GM21737 (cell line): ENCODE data around the gene ANAPC2.

ENCODE experiments used
- ATAC-seq: cut with Tn5 transposase; IDR thresholded peaks from one replicate; pipeline ENCODE4 v1.9.1; 2021; ENCODE audit warnings: mild to moderate bottlenecking, moderate library complexity; ENCODE audit not compliant: unreplicated experiment

Gene ANAPC2

GRCh38 chr9:137165250-137165836 is 23.0 kb downstream of the ANAPC2 start:
- ATAC-seq = no peak

GRCh38 chr9:137164370-137165249 is 23.8 kb downstream of the ANAPC2 start:
- ATAC-seq = no peak

GRCh38 chr9:137163805-137164204 is 24.6 kb downstream of the ANAPC2 start:
- no peak for ATAC-seq

GRCh38 chr9:137163365-137163715 is 25.0 kb downstream of the ANAPC2 start:
- ATAC-seq = no peak

- no peak for ATAC-seq
Measured at GRCh38 chr9:137162505-137163364, 25.6 kb downstream of the ANAPC2 start.

GRCh38 chr9:137161558-137162486 is 26.5 kb downstream of the ANAPC2 start:
- no peak for ATAC-seq

- ATAC-seq = no peak
Measured at GRCh38 chr9:137160716-137161557, 27.4 kb downstream of the ANAPC2 start.

- no peak for ATAC-seq
Measured at GRCh38 chr9:137160054-137160425, 28.3 kb downstream of the ANAPC2 start.

- ATAC-seq = no peak
Measured at GRCh38 chr9:137159105-137160053, 29.0 kb downstream of the ANAPC2 start.

- ATAC-seq = no peak
Measured at GRCh38 chr9:137158625-137159024, 29.7 kb downstream of the ANAPC2 start.

GRCh38 chr9:137157618-137158415 is 30.5 kb downstream of the ANAPC2 start:
- ATAC-seq = no peak

- ATAC-seq = no peak
Measured at GRCh38 chr9:137156567-137157375, 31.6 kb downstream of the ANAPC2 start.

GRCh38 chr9:137152844-137153405 is 35.4 kb downstream of the ANAPC2 start:
- no peak for ATAC-seq

- ATAC-seq = peak; percentile 42
Measured at GRCh38 chr9:137150617-137151457, 37.5 kb downstream of the ANAPC2 start.

- ATAC-seq = peak; percentile 20
Measured at GRCh38 chr9:137149942-137150616, 38.3 kb downstream of the ANAPC2 start.
